HCT116 (cell line): ENCODE measurements around the gene ATP2B3. TPM values are rescaled to one million over a fixed set of nuclear protein-coding genes. Genes with fewer than 3 reads are reported as not detected.

Source experiments
- ATAC-seq: fragments of 200-7000 bp; cut with Tn5 transposase; 2 replicates; pipeline ENCODE4 v1.9.1; 2020; ENCODE audit warnings: mild to moderate bottlenecking, moderate library complexity
- BruUV-seq: library from RNA; stranded (reverse); fragments of 400-500 nt; replicated peaks from 2 replicates; lab custom pipeline; 2021; lab: Mats Ljungman, UMichigan
- CTCF ChIA-PET: fragments of 300-600 bp; sonication (Branson Sonifier 250); formaldehyde crosslinking; loops from one replicate; lab custom pipeline; 2021; ENCODE audit warnings: antibody characterized with exemption; lab: Charles Lee
- POLR2A ChIA-PET: fragments of 300-600, 350-600 bp; sonication (Branson Sonifier 250); formaldehyde crosslinking; loops from one replicate; lab custom pipeline; 2021; ENCODE audit warnings: antibody characterized with exemption; lab: Charles Lee
- RAD21 ChIA-PET, 2 experiments: fragments of 300-600 bp; sonication (Branson Sonifier 250); formaldehyde crosslinking; loops; one replicate each; lab custom pipeline; 2023; ENCODE audit warnings: low total read pairs in 2 of 2; ENCODE audit not compliant: uncharacterized antibody in 2 of 2, unreplicated experiment in 2 of 2, low non-redundant PET in 1 of 2; lab: Charles Lee
- DNase-seq: peaks from one replicate; pipeline ENCODE4 v3.0.0-alpha.2; 2010; ENCODE audit warnings: low read depth, low spot score
- H2AFZ ChIP-seq: fragments of 200-600 bp; shearing (Covaris generic), sonication (generic); 2 replicates; pipeline ENCODE4 v1.6.1; 2017; ENCODE audit warnings: low read depth, mixed run types, mixed read lengths, antibody characterized with exemption, low read length; ENCODE audit not compliant: poor library complexity, severe bottlenecking
- H3K27ac ChIP-seq: 2 replicates; pipeline ENCODE4 v1.5.1; 2012; ENCODE audit warnings: low read depth, low read length
- H3K27me3 ChIP-seq: fragments of 200-600 bp; sonication (generic); 2 replicates; pipeline ENCODE4 v1.6.1; 2016; ENCODE audit warnings: mixed run types, low read length, mixed read lengths; ENCODE audit not compliant: insufficient read depth
- H3K36me3 ChIP-seq, 2 experiments: fragments of 200-500 bp in 1 of 2; fragments of 200-600 bp in 1 of 2; sonication (Bioruptor generic) in 1 of 2; sonication (generic) in 1 of 2; 2 replicates each; pipeline versions ENCODE4 v1.5.1 to v1.6.1; 2014 to 2016; ENCODE audit warnings: low read length in 2 of 2, inconsistent platforms in 1 of 2, mixed read lengths in 1 of 2, mixed run types in 1 of 2; ENCODE audit not compliant: insufficient read depth in 2 of 2, control insufficient read depth in 1 of 2
- H3K4me1 ChIP-seq, 2 experiments: fragments of 200-600 bp in 1 of 2; sonication (generic) in 1 of 2; 2 replicates each; pipeline versions ENCODE4 v1.5.1 to v1.6.1; 2012 to 2017; ENCODE audit warnings: low read length in 2 of 2, inconsistent platforms in 1 of 2, mild to moderate bottlenecking in 1 of 2, mixed read lengths in 1 of 2, mixed run types in 1 of 2, moderate library complexity in 1 of 2; ENCODE audit not compliant: insufficient read depth in 2 of 2, control insufficient read depth in 1 of 2
- H3K4me2 ChIP-seq: fragments of 200-600 bp; sonication (generic); 2 replicates; pipeline ENCODE4 v1.6.1; 2017; ENCODE audit warnings: mixed run types, low read length, mixed read lengths
- H3K4me3 ChIP-seq, 2 experiments: fragments of 200-600 bp in 1 of 2; sonication (generic) in 1 of 2; replicated peaks in 1 of 2; 2 replicates each; pipeline ENCODE4 v1.5.1; 2011 to 2016; ENCODE audit warnings: low read length in 2 of 2, control low read depth in 1 of 2, low read depth in 1 of 2, mild to moderate bottlenecking in 1 of 2, mixed read lengths in 1 of 2, mixed run types in 1 of 2
- H3K79me2 ChIP-seq: fragments of 200-600 bp; sonication (generic); 2 replicates; pipeline ENCODE4 v1.6.1; 2017; ENCODE audit warnings: mild to moderate bottlenecking, mixed run types, low read length, moderate library complexity, mixed read lengths; ENCODE audit not compliant: insufficient read depth
- H3K9ac ChIP-seq: fragments of 200-600 bp; sonication (generic); 2 replicates; pipeline ENCODE4 v1.6.1; 2016; ENCODE audit warnings: low read length, mixed read lengths
- H3K9me2 ChIP-seq: fragments of 200-600 bp; sonication (generic), shearing (Covaris generic); 2 replicates; pipeline ENCODE4 v1.6.1; 2017; ENCODE audit warnings: mixed run types, mild to moderate bottlenecking, moderate library complexity; ENCODE audit not compliant: insufficient read depth
- H3K9me3 ChIP-seq, 2 experiments: fragments of 200-500 bp in 1 of 2; fragments of 200-600 bp in 1 of 2; sonication (Bioruptor generic) in 1 of 2; sonication (generic) in 1 of 2; 2 replicates each; pipeline ENCODE4 v1.6.1; 2014 to 2017; ENCODE audit warnings: low read length in 2 of 2, mixed read lengths in 2 of 2, inconsistent platforms in 1 of 2, low read depth in 1 of 2, mild to moderate bottlenecking in 1 of 2, mixed run types in 1 of 2, moderate library complexity in 1 of 2; ENCODE audit not compliant: control insufficient read depth in 1 of 2, insufficient read depth in 1 of 2
- H4K20me1 ChIP-seq: fragments of 200-600 bp; sonication (generic), shearing (Covaris generic); 2 replicates; pipeline ENCODE4 v1.6.1; 2017; ENCODE audit warnings: mixed run types, mild to moderate bottlenecking, moderate library complexity; ENCODE audit not compliant: insufficient read depth
- CBX3 ChIP-seq: IDR thresholded peaks from 2 replicates; pipeline ENCODE4 v1.6.1; 2012; ENCODE audit warnings: low read depth
- CEBPB ChIP-seq: IDR thresholded peaks from 2 replicates; pipeline ENCODE4 v1.6.1; 2012; ENCODE audit warnings: low read depth
- EGR1 ChIP-seq: IDR thresholded peaks from 2 replicates; pipeline ENCODE4 v1.6.1; 2012; ENCODE audit warnings: low read depth
- ELF1 ChIP-seq: IDR thresholded peaks from 2 replicates; pipeline ENCODE4 v1.6.1; 2012; ENCODE audit warnings: low read depth, borderline replicate concordance
- EZH2 ChIP-seq: fragments of 200-600 bp; sonication (generic); IDR thresholded peaks from 2 replicates; pipeline ENCODE4 v1.6.1; 2017; ENCODE audit warnings: antibody characterized with exemption, mixed run types
- EZH2phosphoT487 ChIP-seq: fragments of 200-600 bp; IDR thresholded peaks from 2 replicates; pipeline ENCODE4 v1.6.1; 2018; ENCODE audit warnings: antibody characterized with exemption, borderline replicate concordance
- JUND ChIP-seq: IDR thresholded peaks from 2 replicates; pipeline ENCODE4 v1.6.1; 2012
- POLR2AphosphoS5 ChIP-seq: IDR thresholded peaks from 2 replicates; pipeline ENCODE4 v1.6.1; 2011; ENCODE audit warnings: mild to moderate bottlenecking, low read depth, low read length, moderate library complexity
- RAD21 ChIP-seq: IDR thresholded peaks from 2 replicates; pipeline ENCODE4 v1.6.1; 2012; ENCODE audit warnings: low read depth, mild to moderate bottlenecking
- SIN3A ChIP-seq: IDR thresholded peaks from 2 replicates; pipeline ENCODE4 v1.6.1; 2012; ENCODE audit warnings: low read depth
- SP1 ChIP-seq: IDR thresholded peaks from 2 replicates; pipeline ENCODE4 v1.6.1; 2012; ENCODE audit warnings: low read depth
- SRF ChIP-seq: IDR thresholded peaks from 2 replicates; pipeline ENCODE4 v1.6.1; 2012; ENCODE audit warnings: low read depth
- TCF7L2 ChIP-seq: IDR thresholded peaks from 2 replicates; pipeline ENCODE4 v1.7.0; 2011; ENCODE audit warnings: borderline replicate concordance, inconsistent platforms; ENCODE audit not compliant: insufficient read depth, insufficient read length; ENCODE audit errors: extremely low read depth
- YY1 ChIP-seq: IDR thresholded peaks from 2 replicates; pipeline ENCODE4 v1.6.1; 2011; ENCODE audit warnings: low read length, low read depth, moderate library complexity, mild to moderate bottlenecking; ENCODE audit not compliant: insufficient replicate concordance; ENCODE audit errors: extremely low read depth
- ZFX ChIP-seq: fragments of 450-650 bp; IDR thresholded peaks from 2 replicates; pipeline ENCODE4 v1.6.1; 2017
- ZNF274 ChIP-seq: fragments of 200-500 bp; sonication (Bioruptor generic); IDR thresholded peaks from 2 replicates; pipeline ENCODE4 v1.6.1; 2014; ENCODE audit warnings: mild to moderate bottlenecking, low read depth, low read length, inconsistent platforms
- intact Hi-C: fragments of 100-400 bp; cut with micrococcal nuclease; formaldehyde crosslinking; loops from 2 replicates; pipeline ENCODE4 v1.10.0; 2022
- total RNA-seq: library from RNA; stranded (reverse); gene quantifications from one replicate; pipeline ENCODE4 v1.2.1, GENCODE V29; 2021; ENCODE audit not compliant: unreplicated experiment
- TF ChIP-seq, protein P1 (sequence below): IDR thresholded peaks from 2 replicates; pipeline ENCODE4 v1.6.1; 2012
- TF ChIP-seq, protein P2 (sequence below), 3 experiments: fragments of 200-600 bp in 1 of 3; sonication (generic) in 1 of 3; IDR thresholded peaks in 2 of 3; conservative IDR thresholded peaks in 1 of 3; 2 replicates each; pipeline ENCODE4 v1.5.1; 2012 to 2017; ENCODE audit warnings: low read depth in 2 of 3, low read length in 2 of 3, antibody characterized with exemption in 1 of 3, borderline replicate concordance in 1 of 3, control low read depth in 1 of 3, mild to moderate bottlenecking in 1 of 3, mixed read lengths in 1 of 3, mixed run types in 1 of 3, moderate library complexity in 1 of 3; ENCODE audit not compliant: insufficient read depth in 1 of 3
- TF ChIP-seq, protein P3 (sequence below): IDR thresholded peaks from 2 replicates; pipeline ENCODE4 v1.6.1; 2012
- TF ChIP-seq, protein P4 (sequence below): IDR thresholded peaks from 2 replicates; pipeline ENCODE4 v1.6.1; 2011; ENCODE audit warnings: mild to moderate bottlenecking, low read length, moderate library complexity; ENCODE audit not compliant: insufficient replicate concordance; ENCODE audit errors: extremely low read depth

ATP2B3 gene
- total RNA-seq, 1 experiment from 2014 or later = not detected

DNA sequence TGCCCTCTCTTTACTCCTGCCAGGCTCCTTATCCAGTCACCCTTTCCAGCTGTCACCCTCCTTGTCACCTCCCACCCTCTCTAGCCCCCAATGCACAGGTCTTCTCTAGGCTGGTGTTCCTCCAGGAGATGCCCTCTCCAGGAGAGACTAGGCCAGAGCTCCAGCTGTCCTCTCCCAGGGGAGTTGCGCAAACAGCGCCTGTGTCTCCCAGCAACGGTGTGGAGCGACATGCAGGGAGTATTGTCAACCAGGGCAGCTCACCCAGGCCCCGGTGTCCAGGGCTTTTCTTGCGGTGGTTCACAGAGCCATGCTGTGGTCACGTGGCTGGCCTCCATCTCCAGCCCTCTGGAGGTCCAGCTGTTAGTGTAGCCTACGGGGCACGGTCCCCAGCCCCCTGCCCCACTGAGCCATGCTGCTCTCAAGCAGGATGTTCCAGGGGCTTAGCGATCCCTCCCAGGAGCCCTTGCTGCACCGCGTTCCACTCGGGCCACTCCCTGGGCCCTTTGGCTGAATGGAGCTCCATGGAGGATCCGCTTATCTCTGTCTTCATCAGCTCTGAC lies 46.7 kb downstream of the ATP2B3 start:
- H3K9me2 ChIP-seq = no peaks in the 10 kb centered on the region
- POLR2A ChIA-PET = no interaction called here
- H3K9ac ChIP-seq = no peak overlapping the region
- H3K27ac ChIP-seq = no peak overlapping the region
- ATAC-seq (no peak), DNase-seq (no peak)
- CTCF ChIA-PET = no interaction called here
- peaks cover 0 to 4% of the 10 kb centered on the region in 2 experiments; a peak in 1 of 4 replicates for H3K4me1 ChIP-seq
- H3K79me2 ChIP-seq = no peaks in the 10 kb centered on the region
- no peak overlapping the region for H3K4me2 ChIP-seq
- no peaks in the 10 kb centered on the region for H3K27me3 ChIP-seq
- RAD21 ChIA-PET = no interaction called here
- H3K36me3 ChIP-seq = no peaks in the 10 kb centered on the region
- no peak overlapping the region for H3K4me3 ChIP-seq
- H3K9me3 ChIP-seq = no peaks in the 10 kb centered on the region
- no TSS peak for BruUV-seq
- no peak overlapping the region for H2AFZ ChIP-seq
- intact Hi-C loops = no loop called here
- no peaks in the 10 kb centered on the region for H4K20me1 ChIP-seq
- TF ChIP-seq, protein P1, sequence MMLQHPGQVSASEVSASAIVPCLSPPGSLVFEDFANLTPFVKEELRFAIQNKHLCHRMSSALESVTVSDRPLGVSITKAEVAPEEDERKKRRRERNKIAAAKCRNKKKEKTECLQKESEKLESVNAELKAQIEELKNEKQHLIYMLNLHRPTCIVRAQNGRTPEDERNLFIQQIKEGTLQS = no peak
- TF ChIP-seq ZNF274 (no peak), EGR1 (no peak), RAD21 (no peak), YY1 (no peak), SP1 (no peak), TCF7L2 (no peak), SIN3A (no peak), EZH2phosphoT487 (no peak), JUND (no peak), ZFX (no peak), POLR2AphosphoS5 (no peak), EZH2 (no peak), ELF1 (no peak), CEBPB (no peak), SRF (no peak), CBX3 (no peak)
- TF ChIP-seq, protein P2, sequence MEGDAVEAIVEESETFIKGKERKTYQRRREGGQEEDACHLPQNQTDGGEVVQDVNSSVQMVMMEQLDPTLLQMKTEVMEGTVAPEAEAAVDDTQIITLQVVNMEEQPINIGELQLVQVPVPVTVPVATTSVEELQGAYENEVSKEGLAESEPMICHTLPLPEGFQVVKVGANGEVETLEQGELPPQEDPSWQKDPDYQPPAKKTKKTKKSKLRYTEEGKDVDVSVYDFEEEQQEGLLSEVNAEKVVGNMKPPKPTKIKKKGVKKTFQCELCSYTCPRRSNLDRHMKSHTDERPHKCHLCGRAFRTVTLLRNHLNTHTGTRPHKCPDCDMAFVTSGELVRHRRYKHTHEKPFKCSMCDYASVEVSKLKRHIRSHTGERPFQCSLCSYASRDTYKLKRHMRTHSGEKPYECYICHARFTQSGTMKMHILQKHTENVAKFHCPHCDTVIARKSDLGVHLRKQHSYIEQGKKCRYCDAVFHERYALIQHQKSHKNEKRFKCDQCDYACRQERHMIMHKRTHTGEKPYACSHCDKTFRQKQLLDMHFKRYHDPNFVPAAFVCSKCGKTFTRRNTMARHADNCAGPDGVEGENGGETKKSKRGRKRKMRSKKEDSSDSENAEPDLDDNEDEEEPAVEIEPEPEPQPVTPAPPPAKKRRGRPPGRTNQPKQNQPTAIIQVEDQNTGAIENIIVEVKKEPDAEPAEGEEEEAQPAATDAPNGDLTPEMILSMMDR (IDR thresholded peaks at IDR 0.05 in 2 of 3, conservative IDR thresholded peaks at IDR 0.05 in 1 of 3; ENCODE audit: borderline replicate concordance in 1 of 3, insufficient read depth in 1 of 3, low read depth in 2 of 3, low read length in 2 of 3) = no peak
- TF ChIP-seq, protein P3, sequence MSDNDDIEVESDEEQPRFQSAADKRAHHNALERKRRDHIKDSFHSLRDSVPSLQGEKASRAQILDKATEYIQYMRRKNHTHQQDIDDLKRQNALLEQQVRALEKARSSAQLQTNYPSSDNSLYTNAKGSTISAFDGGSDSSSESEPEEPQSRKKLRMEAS = no peak
- TF ChIP-seq, protein P4, sequence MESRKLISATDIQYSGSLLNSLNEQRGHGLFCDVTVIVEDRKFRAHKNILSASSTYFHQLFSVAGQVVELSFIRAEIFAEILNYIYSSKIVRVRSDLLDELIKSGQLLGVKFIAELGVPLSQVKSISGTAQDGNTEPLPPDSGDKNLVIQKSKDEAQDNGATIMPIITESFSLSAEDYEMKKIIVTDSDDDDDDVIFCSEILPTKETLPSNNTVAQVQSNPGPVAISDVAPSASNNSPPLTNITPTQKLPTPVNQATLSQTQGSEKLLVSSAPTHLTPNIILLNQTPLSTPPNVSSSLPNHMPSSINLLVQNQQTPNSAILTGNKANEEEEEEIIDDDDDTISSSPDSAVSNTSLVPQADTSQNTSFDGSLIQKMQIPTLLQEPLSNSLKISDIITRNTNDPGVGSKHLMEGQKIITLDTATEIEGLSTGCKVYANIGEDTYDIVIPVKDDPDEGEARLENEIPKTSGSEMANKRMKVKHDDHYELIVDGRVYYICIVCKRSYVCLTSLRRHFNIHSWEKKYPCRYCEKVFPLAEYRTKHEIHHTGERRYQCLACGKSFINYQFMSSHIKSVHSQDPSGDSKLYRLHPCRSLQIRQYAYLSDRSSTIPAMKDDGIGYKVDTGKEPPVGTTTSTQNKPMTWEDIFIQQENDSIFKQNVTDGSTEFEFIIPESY = no peak
